HG02973 (cell line): ENCODE results near the gene NFATC3.
A peak's percentile ranks its signal among the peaks of the same experiment; 100 is the strongest.

Experiments used
- ATAC-seq: cut with Tn5 transposase; IDR thresholded peaks from one replicate; pipeline ENCODE4 v1.9.1; 2021; ENCODE audit warnings: moderate library complexity; ENCODE audit not compliant: unreplicated experiment

Gene NFATC3

DNA sequence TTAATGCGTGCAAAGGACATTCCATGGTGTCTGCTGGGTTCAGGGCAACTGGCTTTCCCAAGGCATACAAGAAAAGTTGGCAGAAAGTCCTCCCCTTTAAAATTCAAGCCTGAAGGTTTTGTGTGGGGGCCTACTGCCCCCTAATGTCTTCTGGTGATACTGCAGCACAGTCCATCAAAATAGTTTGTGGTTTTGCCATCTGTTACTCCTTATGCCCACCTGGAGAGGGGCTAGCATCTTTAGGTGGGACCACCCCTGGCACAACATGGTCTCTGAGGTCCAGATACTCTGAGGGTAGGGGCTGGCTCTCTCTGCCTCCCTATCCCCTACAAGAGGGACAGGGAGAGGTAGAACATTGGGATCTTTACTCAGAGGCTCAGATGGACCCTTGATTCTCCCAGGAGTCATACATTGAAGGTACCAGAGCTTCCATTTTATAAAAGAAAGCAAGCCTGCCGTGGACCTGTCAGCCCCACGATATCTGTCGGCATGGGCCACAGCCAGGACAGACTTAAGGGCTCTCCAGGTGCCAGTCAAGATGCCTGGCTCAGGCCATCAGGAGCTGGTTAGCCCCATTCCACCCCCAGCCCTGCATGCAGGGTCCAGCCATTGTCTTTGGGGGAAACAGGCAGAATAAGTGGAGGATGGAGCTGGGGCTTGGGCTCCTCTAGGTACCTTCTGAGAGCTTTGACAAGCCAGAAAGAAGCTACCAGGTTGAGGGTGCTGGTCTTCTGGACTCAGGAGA lies 144.4 kb downstream of the NFATC3 start:
- no peak for ATAC-seq

DNA sequence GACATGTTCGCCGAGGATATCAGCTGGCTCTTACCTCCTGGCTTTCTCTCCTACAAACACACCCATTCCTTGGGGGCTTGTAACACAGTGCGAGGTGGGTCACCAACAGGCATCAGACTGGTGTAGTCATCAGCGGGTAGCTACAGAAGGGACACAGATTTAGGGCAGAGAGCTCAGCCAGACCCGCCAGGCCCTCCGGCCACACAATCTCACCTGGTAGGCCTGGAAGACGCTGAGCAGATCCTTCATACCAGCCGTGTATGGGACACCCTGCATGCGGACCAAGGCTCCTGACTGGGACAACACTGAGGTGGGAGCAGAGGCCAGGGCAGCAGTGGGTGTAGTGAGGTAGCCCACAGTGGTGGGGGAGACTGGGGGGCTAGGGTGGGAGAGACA lies 145.0 kb downstream of the NFATC3 start:
- no peak for ATAC-seq

DNA sequence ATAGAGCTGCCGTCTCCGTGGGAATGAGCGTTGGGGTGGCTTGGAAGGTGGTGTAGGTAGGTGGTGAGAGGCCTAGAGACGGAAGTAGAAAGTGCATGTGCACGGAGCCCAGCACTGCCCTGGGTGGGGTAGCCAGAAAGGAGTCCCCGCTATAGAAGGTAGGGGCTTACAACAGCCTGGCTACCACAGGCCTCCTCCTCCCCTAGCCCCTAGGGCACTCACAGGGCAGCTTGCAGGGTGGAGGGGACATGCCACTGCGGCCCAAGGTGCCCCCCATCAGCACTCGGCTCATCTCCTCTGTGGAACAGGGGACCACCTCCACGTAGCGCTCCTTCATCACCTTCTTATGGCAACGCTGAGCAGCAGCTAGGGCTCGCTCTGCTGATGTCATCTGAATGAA lies 145.8 kb downstream of the NFATC3 start:
- no peak for ATAC-seq

DNA sequence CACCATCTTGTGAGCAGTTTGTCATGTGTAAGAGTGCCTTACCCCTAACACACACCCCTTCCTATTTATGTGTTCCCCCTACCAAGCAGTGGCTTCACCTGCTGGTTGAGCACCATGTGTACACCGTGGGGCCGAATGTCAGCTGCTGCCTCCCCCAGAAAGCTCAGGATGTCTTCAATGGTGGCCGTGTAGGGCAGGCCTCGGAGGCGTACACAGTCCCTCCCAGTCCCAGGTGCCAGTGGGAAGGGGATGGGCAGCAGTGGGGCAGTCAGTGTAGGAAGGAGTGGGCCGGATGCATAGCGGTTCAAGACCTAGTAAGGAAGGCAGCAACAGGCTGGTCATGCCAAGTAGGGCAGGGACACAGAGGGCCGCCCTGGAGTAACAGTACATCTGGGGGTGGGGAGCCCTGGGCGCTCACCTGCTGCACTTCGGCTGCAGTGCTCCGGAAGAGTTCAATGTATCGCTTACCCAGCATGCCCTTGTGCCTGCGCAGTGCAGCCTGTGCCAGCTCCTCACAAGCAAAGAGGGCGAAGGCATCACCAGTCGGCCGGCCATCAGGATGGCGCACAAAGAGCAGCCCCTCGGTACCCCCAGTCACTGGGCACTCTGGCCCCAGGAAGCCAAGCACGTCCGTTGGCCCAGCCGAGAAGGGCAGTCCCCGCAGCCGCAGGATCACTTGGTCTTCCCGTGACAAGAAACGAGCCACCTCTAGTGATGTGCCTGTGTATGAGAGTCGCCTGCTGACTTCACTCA lies 146.4 kb downstream of the NFATC3 start:
- no peak for ATAC-seq

DNA sequence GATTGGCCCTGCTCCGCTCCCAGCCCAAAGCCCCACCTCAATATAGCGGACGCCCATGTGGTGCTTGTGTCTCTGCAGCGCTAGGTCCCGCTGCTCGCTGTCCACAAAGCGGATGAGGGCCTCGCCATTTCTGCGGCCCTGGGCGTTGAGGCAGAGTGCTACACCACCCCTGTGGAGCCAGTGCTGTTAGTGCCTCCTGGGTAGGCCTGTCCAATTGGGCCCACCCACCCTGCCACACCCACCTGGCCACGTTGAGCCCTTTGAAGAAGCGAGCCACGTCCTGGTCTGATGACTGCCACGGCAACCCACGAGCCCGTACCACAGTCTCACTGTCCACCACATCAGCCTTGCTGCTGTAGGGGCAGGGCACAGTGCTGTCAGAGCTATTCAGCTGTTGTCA lies 147.2 kb downstream of the NFATC3 start:
- no peak for ATAC-seq

DNA sequence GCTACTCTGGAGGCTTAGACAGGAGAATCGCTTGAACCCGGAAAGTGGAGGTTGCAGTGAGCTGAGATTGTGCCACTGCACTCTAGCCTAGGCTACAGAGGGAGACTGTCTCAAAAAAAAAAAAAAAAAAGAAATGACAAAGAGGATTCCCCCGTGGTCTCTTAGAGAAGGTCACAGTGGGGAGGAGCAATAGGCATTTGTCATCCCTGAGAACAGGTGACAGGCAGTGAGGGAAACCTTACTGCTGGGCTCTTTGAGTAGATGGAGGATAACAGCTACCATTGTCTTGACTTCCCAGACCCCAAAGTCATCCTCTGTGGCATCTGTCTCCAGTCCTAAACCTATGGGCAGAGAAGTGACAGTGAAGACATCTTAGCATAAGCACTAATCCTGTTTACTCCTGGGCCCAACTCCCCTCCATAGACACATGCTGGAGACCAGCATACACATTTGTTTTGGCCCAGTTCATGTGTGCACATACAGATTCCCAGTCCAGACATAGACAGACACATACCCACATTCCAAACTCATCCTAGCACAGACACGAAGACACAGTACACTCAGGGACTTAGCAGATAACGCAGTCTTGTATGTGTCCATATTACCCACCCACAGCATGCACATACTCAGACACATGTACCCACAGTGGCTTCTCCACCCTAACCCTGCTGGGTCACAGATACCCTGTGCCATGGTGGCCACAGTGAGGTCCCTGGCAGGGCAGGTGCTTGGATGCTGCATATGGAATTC lies 148.1 kb downstream of the NFATC3 start:
- no peak for ATAC-seq

DNA sequence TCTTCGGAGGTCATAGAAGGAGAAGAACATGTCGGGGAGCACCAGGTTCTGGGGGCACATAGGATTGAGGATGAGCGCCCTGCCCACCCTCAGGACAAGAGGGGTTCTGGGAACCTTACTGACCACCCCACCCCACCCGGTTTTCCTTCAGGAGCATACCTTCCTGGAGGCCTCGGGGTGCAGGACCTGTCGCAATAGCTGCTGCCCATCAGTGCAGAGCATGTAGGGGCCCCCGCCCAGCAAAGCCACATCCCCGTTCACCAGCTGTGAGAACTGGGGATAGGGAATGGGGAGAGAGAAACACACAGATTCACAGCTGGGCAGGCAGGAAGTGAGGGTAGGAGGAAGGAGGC lies 148.6 kb downstream of the NFATC3 start:
- ATAC-seq, result no peak

DNA sequence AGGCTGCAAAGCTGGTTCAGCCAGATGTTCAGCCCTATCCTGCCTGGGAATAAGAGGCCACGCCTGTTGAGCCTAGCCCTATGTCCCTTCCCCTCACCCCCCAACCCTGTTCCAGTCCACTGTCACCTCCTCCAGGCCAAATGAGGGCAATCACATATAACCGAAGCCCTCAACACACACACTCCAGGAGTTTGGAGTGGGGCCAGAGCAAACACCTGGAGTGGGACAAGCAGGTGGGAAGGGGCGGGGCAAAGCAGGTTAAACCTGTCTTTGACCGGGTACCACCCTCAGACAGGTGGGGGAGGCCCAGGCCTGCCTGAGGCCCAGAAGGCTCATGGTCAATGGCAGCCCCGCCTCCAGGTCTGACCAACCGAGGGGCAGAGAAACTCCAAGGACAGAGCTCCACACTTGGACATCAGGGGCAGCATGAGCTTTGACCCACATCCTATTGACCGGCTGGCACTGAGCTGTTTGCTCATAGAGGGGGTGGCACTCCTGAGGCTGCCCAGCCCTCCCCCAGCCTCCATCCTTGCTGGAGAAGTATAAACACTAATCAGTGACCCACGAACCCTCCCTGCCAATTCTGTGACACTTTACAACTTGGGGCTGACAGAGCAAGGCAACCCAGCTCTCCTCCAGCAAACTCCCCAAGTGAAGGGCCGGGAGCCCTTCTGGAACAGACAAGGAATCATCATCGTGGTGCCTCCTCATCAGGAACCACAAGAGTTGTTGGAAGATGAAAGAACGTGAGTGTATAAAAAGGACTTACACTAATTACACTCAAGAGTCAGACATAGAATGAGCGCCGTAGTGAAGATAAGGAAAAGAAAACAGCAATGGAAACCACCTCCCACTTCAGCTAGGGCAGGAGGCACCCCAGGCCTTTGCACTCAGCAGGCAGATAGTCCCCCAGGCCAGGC lies 149.3 kb downstream of the NFATC3 start:
- no peak for ATAC-seq

DNA sequence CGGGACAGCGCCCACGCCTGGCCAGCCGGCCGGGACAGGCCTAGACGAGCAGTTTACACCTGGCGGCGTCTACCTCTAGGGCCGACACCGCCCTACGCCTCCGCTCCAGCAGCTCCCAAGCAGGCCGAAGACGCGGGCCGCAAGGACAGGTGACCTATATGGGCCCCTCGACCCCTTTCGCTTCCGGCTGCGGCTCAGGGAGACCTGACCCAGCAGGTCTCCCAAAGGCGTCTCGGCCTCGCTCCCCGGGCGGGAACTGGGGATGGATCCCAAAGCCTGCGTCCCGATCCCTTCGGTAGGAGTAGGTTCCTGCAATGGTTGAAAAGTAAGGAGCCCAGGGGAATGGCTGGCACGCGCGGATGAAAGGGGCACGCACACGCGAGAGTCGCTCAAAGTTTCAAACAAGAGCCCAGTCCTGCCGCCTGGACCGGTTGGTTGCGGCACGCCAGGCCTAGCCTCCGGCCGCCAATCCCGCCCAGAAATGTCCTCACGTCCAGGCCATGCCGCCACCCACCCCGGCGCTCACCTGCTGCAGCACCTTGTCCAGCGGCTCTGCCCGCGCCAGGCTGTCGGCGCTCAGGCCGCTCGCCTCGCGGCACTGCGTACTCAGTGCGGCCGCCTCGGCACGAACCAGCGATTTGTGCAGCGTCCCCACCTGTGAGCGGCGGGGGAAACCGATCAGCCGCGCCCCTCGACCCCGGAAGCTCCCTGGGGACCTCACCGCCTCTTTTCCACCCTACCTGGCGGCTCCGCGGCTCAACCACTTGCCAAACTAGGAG lies 150.1 kb downstream of the NFATC3 start:
- no peak for ATAC-seq

DNA sequence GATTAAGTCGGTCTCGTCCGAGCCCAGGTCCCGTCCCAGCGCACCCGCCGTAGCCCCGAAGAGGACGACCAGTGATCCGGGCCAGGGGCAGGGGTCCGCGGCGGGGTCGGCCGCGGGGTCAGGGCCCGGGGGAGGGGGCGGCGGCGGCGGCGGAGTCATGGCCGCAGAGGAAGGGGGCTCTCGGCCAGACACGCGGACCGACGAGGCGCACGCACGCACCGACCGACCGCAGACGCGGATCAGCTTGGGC lies 150.6 kb downstream of the NFATC3 start, which contains the start of gene ESRP2:
TSS of gene ESRP2 (minus strand) at position 241 of the 250 bp plus-strand sequence. CDS start at position 159, 82 bp downstream.
- ATAC-seq, result no peak

DNA sequence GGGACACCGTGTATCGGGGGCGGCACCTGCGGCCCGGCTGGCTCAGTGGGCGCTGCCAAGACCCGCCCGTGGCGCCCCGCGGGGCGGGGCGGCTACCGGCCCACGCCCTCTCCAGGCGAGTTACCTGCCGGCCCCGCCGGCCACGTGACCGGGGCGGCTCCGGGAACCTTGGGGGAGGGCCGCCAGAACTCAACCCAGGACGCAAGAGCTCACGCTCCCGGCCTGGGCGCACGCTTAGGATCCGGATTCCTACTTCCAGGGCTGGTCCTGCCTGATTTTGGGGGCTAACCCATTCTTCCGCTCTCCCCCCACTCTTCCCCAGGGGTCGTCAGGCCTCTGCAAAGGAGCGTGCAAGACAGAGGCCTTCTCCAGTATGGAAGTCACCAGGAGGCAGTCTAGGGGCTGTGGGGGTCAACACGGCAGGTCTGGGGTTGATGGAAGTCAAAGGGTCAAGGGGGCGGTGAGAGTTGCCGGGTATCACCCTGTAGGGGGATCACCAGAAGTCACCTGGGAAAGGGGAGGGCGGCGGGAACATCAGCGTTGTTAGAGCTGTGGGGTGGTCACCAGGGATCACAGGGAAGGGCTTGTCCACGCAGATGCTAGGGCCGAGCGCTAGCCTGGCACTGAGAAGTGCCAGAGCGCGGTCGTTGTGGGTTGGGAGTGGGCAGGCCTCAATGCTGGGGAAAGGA lies 151.1 kb downstream of the NFATC3 start:
- no peak for ATAC-seq

DNA sequence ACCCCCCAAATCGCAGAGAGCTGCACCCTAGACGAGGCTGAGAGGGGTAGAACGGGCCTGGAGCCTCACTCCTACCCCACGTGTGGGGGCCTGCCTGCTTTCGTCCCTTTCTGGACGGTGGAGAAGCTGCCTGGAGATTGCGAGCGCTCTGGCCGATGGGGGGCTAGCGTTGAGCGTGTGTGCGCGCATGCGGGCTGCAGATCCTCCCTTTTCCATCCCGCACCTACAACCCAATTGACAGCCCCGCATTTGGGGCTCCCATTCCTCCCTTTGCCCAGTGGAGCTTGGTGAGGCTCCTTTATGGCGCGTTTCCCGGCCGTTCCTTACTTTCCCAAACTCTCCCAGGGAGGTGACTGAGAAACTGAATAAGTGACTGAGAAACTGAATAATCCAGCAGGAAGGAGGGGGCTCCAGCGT lies 151.7 kb downstream of the NFATC3 start:
- ATAC-seq, result no peak

DNA sequence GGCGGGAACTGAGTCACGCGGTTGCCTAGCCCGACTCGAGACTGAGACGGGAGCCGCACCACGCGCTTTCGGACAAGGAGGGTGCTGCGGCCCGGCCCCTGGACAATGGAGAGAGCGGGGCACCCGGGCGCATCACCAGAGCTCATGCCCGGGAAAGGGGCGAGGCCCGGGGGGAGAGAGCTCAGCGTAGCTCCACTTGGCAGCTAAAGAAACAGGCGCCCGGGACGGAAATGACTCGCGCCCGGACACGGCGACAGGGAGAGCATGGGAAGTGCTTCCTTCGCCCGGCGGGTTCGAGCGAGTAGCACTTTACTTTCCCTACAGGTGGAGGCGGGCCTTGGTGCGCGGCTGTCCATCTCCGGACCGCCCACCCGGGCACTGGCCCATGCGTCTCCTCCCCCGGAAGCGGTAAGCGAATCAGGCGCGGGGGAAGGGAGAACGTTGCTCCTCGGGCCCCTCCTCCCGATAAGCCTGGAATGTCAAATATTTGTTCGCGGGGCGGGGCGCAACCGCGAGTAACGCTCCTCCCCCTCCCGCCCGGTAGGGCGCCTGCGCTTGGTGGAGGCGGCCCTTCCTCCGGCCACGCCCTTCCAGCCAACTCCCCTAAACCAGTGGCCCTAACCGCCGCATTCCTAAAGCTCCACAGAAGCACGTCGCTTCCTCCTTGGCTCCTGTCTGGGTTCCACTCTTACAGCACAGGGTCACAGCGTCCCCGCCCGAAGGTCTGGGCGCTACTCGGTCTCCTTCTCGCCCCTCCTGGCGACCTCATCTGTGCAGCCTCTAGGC lies 152.3 kb downstream of the NFATC3 start:
- peak; percentile 71 for ATAC-seq

DNA sequence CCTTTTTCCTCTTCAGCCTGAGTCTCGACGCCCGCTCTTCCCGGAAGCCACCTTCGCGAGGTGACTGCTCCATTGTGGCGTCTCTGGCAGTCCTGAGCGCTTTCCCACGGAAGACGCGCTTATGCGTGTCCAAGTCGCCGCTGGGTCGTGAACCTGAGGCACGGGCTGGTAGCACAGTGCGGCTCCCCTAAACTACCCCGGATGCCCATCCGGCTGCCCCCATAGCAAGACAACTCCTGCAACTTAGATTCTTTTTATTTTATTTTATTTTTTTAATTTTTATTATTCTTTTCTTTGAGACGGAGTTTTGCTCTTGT lies 152.8 kb downstream of the NFATC3 start:
- ATAC-seq, result peak; percentile 23

DNA sequence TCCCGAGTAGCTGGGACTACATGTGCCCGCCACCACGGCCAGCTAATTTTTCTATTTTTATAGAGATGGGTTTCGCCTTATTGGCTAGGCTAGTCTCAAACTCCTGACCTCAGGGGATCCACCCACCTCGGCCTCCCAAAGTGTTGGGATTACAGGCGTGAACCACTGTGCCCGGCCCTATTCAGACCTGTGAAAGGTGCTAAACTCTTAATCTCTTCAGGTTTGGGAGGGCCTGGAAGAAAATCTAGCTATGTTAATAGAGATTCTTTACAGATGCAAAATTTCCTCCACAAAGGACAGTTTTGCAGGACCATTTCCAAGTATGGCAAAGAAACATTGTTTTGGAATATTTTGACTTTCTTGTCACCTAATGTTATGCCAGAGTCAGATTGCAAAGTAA lies 156.9 kb downstream of the NFATC3 start:
- ATAC-seq, result no peak

DNA sequence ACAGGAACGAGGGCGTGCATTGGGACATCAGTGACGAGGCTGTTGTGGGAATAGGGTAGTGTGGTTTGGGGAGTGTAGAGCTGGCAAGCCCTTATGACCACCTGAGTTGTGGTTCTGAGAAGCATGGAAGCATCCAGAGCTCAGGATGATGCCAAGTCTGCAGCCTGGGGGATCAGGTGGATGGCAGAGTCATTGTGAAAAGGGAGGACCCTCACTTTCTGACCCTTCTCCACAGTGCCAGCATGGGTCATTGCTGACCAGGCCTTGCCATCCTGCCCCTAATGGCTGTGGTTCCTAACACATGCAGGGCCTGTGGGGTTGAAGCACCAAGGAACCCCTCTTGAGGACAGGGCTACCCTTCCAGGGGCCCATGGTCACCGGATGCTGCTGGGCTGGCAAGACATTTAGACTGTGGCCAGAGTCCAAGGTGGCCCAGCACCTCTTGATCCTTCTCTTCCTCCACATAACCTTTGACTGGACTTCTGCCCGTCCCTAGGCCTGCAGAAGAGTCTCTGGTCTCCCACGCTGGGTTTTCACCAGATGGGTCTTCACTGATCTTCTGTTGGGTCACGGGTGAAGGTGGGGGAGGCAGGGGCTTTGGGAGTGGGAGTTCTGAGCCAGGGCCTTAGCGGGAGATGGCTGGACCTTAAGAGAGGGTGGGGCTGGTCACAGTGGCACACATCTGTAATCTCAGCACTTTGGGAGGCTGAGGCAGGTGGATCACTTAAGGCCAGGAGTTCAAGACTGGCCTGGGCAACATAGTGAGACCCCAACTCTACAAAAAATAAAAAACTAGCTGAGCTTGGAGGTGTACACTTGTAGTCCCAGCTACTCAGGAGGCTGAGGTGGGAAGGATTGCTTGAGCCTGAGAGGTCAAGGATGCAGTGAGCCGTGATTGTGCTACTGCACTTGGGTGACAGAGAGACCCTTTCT lies 158.0 kb downstream of the NFATC3 start:
- no peak for ATAC-seq

DNA sequence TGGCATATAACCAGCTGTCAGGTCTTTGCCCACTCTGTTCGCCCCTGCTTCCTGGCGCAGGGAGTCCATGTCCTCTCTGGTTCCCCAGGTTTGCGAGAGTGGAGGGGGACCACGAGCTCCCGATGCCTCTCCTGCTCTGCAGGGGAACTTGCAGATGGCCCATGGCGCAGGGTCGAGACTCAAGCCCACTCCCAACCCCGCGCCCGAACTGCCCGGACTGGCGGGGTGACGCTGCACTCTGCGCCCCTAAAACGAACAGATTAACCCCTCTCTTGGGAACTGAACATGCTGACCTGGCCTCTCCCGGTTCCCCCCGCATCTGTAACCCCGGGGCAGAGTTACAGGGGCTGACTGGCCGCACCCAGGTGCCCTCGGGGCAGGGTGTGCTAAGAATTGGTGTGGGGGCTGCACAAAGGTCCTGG lies 159.3 kb downstream of the NFATC3 start:
- no peak for ATAC-seq
